ENCODE results near the gene RET. TPM values are rescaled to one million over a fixed set of nuclear protein-coding genes. Genes with fewer than 3 reads are reported as not detected.

RET gene
- total RNA-seq, 2 donors from 2014 or later = 1.9 to 3.3 TPM

- H3K4me3 ChIP-seq = peak overlapping the region; percentile 52
- H3K4me1 ChIP-seq = peaks cover 7% of the 10 kb centered on the region
- H3K36me3 ChIP-seq = no peaks in the 10 kb centered on the region
- peak; percentile 100 for TF ChIP-seq CTCF (IDR thresholded peaks at IDR 0.05)
- DNase-seq = peak; percentile 70
- no peaks in the 10 kb centered on the region for H3K9me3 ChIP-seq
- H3K27ac ChIP-seq = no peak overlapping the region
- intact Hi-C loops (cut with DNase I) = loop anchor here (2.0 to 10.0 kb wide), 3 partner anchors 241 to 551 kb away; no protein-coding TSS in a partner anchor
- H3K9ac ChIP-seq (ENCODE audit: low read depth in 2 of 2, low read length in 2 of 2) = peak overlapping the region; percentile 35 to 57
- peaks cover 12% of the 10 kb centered on the region for H3K27me3 ChIP-seq
These were observed 28.5 kb downstream of the RET start for GRCh38 chr10:43105102-43105955.

DNA sequence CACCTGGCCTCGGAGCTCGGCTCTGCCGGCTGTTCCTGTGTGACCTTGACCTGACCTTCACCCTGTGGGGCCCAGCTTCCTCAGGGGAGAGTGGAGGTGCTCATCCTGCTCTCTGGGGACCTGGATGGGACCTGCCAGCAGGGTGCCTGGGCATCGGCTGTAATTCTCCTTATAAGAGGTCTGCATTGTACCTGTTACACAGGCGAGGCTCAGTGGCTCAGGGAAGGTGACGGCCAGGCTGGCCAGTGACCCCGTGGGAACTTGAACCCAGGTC lies 29.0 kb downstream of the RET start:
- Histone ChIP-seq H3K4me1 (peaks cover 7% of the 10 kb centered on the region), H3K27me3 (peaks cover 12% of the 10 kb centered on the region), H3K9ac (ENCODE audit: low read depth in 2 of 2, low read length in 2 of 2) (no peak overlapping the region), H3K27ac (no peak overlapping the region), H3K4me3 (no peak overlapping the region), H3K9me3 (no peaks in the 10 kb centered on the region), H3K36me3 (no peaks in the 10 kb centered on the region)
- DNase-seq = no peak
- TF ChIP-seq CTCF (IDR thresholded peaks at IDR 0.05) = no peak
- intact Hi-C loops (cut with DNase I) = loop anchor here (2.0 to 10.0 kb wide), 3 partner anchors 241 to 551 kb away; no protein-coding TSS in a partner anchor

GRCh38 chr10:43106256-43107091 lies 29.6 kb downstream of the RET start:
- peaks cover 12% of the 10 kb centered on the region for H3K27me3 ChIP-seq
- no peaks in the 10 kb centered on the region for H3K9me3 ChIP-seq
- H3K4me1 ChIP-seq = peaks cover 7% of the 10 kb centered on the region
- intact Hi-C loops (cut with DNase I) = loop anchor here (10.0 kb wide), 2 partner anchors 352 to 552 kb away; no protein-coding TSS in a partner anchor
- H3K36me3 ChIP-seq = no peaks in the 10 kb centered on the region
- H3K9ac ChIP-seq (ENCODE audit: low read depth in 2 of 2, low read length in 2 of 2) = no peak overlapping the region
- H3K4me3 ChIP-seq = no peak overlapping the region
- H3K27ac ChIP-seq = no peak overlapping the region
- DNase-seq = no peak
- no peak for TF ChIP-seq CTCF (IDR thresholded peaks at IDR 0.05)

DNA sequence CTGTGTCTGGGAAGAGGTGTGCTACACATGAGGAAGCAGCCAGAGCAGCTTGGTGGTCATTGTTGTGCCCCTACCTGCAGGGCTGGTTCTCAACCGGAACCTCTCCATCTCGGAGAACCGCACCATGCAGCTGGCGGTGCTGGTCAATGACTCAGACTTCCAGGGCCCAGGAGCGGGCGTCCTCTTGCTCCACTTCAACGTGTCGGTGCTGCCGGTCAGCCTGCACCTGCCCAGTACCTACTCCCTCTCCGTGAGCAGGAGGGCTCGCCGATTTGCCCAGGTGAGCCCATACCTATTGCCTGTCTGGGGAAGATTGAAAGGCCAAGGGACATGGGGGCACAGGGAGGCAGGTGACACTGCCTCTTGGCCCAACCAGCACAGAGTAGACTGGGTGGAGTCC lies 32.1 kb downstream of the RET start:
- H3K9me3 ChIP-seq = no peaks in the 10 kb centered on the region
- no peak for TF ChIP-seq CTCF (IDR thresholded peaks at IDR 0.05)

DNA sequence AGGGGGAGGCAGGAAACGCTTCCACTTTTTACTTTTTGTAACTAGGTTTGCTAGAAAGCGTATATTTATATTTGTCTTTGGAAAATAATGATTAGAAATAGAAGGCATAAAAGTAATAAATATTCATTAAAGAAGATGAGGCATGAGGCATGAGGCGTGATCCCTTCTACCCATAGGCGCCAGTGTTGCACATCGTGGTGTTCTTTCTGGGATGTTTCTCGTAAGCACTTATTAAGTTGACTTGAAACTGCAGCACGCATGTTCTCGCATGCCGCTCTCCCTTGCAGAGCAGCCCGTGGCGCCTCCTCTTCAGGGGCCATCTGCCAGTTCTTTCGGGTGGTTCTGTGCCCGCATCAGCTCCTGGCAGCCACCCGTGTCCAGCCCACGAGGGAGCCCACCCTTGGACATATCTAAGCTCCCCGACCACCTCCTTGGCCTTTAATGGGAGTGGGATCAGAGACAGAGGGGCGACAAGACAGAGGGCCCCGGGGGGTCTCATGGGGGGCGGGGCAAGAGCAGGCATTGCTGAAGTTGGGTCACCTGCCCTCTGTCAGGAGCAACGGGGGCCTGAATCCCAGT lies 32.9 kb downstream of the RET start:
- H3K36me3 ChIP-seq = no peaks in the 10 kb centered on the region
- peaks cover 5% of the 10 kb centered on the region for H3K27me3 ChIP-seq
- TF ChIP-seq CTCF (IDR thresholded peaks at IDR 0.05) = no peak
- peaks cover 2% of the 10 kb centered on the region for H3K4me1 ChIP-seq
- no peak overlapping the region for H3K9ac ChIP-seq (ENCODE audit: low read depth in 2 of 2, low read length in 2 of 2)
- DNase-seq = no peak
- H3K4me3 ChIP-seq = no peak overlapping the region
- no peaks in the 10 kb centered on the region for H3K9me3 ChIP-seq
- H3K27ac ChIP-seq = no peak overlapping the region
- intact Hi-C loops (cut with DNase I) = loop anchor here (10.0 kb wide), 2 partner anchors 355 to 555 kb away; no protein-coding TSS in a partner anchor

More for the DNA sequence above, 32.1 kb downstream of the RET start:
- no peak overlapping the region for H3K27ac ChIP-seq
- H3K4me3 ChIP-seq = no peak overlapping the region
- DNase-seq = no peak
- peaks cover 7% of the 10 kb centered on the region for H3K4me1 ChIP-seq
- no peaks in the 10 kb centered on the region for H3K36me3 ChIP-seq
- no peak overlapping the region for H3K9ac ChIP-seq (ENCODE audit: low read depth in 2 of 2, low read length in 2 of 2)
- peaks cover 12% of the 10 kb centered on the region for H3K27me3 ChIP-seq
- intact Hi-C loops (cut with DNase I) = loop anchor here (10.0 kb wide), 2 partner anchors 354 to 554 kb away; no protein-coding TSS in a partner anchor
